RWPE1 (cell line): ENCODE results near the gene SHISA4.
"Not testable (repeated sequence)": the region's sequence is repeated elsewhere in the genome, so short reads cannot be mapped to it uniquely, and the experiment has no call there.

Source experiments
- CTCF ChIA-PET: fragments of 350-600 bp; sonication (Branson Sonifier 250); formaldehyde crosslinking; extraction: SDS; loops from one replicate; lab custom pipeline; 2021; lab: Yijun Ruan, JAX
- POLR2A ChIA-PET: fragments of 400-600 bp; formaldehyde crosslinking; extraction: SDS; loops from one replicate; lab custom pipeline; 2020; ENCODE audit warnings: antibody characterized with exemption; ENCODE audit not compliant: low non-redundant PET; lab: Yijun Ruan, JAX
- DNase-seq: peaks from one replicate; pipeline ENCODE4 v3.0.0; 2012; ENCODE audit warnings: low spot score
- H3K27ac ChIP-seq: fragments of 450-650 bp; 2 replicates; pipeline ENCODE4 v1.5.1; 2017
- CTCF ChIP-seq: fragments of 450-650 bp; conservative IDR thresholded peaks from 2 replicates; pipeline ENCODE4 v1.5.1; 2017; ENCODE audit warnings: low read depth, mild to moderate bottlenecking

SHISA4 gene

GRCh38 chr1:201899683-201900429, 11.2 kb downstream of the SHISA4 start:
- CTCF ChIA-PET: interaction anchor here (1.2 to 9.3 kb wide), 3 partner anchors 72 to 235 kb away, joined by 3 to 162 read pairs (median 7); no protein-coding TSS in a partner anchor
- POLR2A ChIA-PET: interaction anchor here (0.6 kb wide), 1 partner anchor 54 kb away, joined by 6 read pairs; no protein-coding TSS in a partner anchor

GRCh38 chr1:201900476-201900875, 11.8 kb downstream of the SHISA4 start:
- no peak overlapping the region for H3K27ac ChIP-seq
- POLR2A ChIA-PET: no interaction called here
- no peak for DNase-seq
- TF ChIP-seq CTCF: no peak
- CTCF ChIA-PET: interaction anchor here (9.3 kb wide), 1 partner anchor 72 kb away, joined by 162 read pairs; no protein-coding TSS in a partner anchor

More at GRCh38 chr1:201899683-201900429, 11.2 kb downstream of the SHISA4 start:
- no peak for DNase-seq
- TF ChIP-seq CTCF: no peak
- no peak overlapping the region for H3K27ac ChIP-seq

- H3K27ac ChIP-seq, POLR2A ChIA-PET, DNase-seq: not testable (repeated sequence)
- CTCF ChIA-PET: interaction anchor here (9.3 kb wide), 1 partner anchor 71 kb away, joined by 162 read pairs; no protein-coding TSS in a partner anchor
Observed at GRCh38 chr1:201901036-201901435, 12.3 kb downstream of the SHISA4 start.

GRCh38 chr1:201902198-201902597, 13.5 kb downstream of the SHISA4 start:
- ChIA-PET POLR2A (interaction anchor here (0.7 kb wide), 1 partner anchor 71 kb away, joined by 3 read pairs; no protein-coding TSS in a partner anchor), CTCF (interaction anchor here (1.5 kb wide), 1 partner anchor 71 kb away, joined by 6 read pairs; no protein-coding TSS in a partner anchor)
- H3K27ac ChIP-seq: no peak overlapping the region
- no peak for DNase-seq
- TF ChIP-seq CTCF: no peak

- no peak overlapping the region for H3K27ac ChIP-seq
- no peak for TF ChIP-seq CTCF
- ChIA-PET CTCF (interaction anchor here (0.7 to 1.5 kb wide), 3 partner anchors 14 to 70 kb away, joined by 4 to 6 read pairs (median 4); partner anchors contain the start of gene SHISA4), POLR2A (interaction anchor here (0.6 to 0.7 kb wide), 2 partner anchors 55 to 149 kb away, joined by 3 to 4 read pairs; no protein-coding TSS in a partner anchor)
- no peak for DNase-seq
Observed at GRCh38 chr1:201903135-201903534, 14.4 kb downstream of the SHISA4 start.

- ChIA-PET CTCF (interaction anchor here (1.2 to 2.8 kb wide), 2 partner anchors 9 to 68 kb away, joined by 5 to 14 read pairs; no protein-coding TSS in a partner anchor), POLR2A (no interaction called here)
- H3K27ac ChIP-seq: no peak overlapping the region
- TF ChIP-seq CTCF: no peak
- DNase-seq: peak; percentile 84
Observed at GRCh38 chr1:201904579-201904978, 15.9 kb downstream of the SHISA4 start.
